ENCODE measurements around the gene CLCF1.

GRCh38 chr11:67419325-67420049 is 46.1 kb upstream of the CLCF1 start:
- TF ChIP-seq CTCF (conservative IDR thresholded peaks at IDR 0.05; ENCODE audit: low read length), result no peak
- no peak for TF ChIP-seq EZH2phosphoT487 (IDR thresholded peaks at IDR 0.05; ENCODE audit: borderline replicate concordance)
